A673 (cell line): ENCODE data around the gene BDKRB1. TPM values are rescaled to one million over a fixed set of nuclear protein-coding genes. Genes with fewer than 3 reads are reported as not detected.

ENCODE experiments used
- BruUV-seq: library from RNA; stranded (reverse); fragments of 400-500 nt; replicated peaks from 2 replicates; lab custom pipeline; 2021; lab: Mats Ljungman, UMichigan
- CTCF ChIA-PET: fragments of 300-600 bp; sonication (Branson Sonifier 250); formaldehyde crosslinking; loops from one replicate; lab custom pipeline; 2022; ENCODE audit warnings: antibody characterized with exemption; lab: Charles Lee
- POLR2A ChIA-PET: fragments of 300-600 bp; sonication (Branson Sonifier 250); formaldehyde crosslinking; loops from one replicate; lab custom pipeline; 2022; ENCODE audit warnings: antibody characterized with exemption; ENCODE audit not compliant: low non-redundant PET; lab: Charles Lee
- DNase-seq: peaks from one replicate; pipeline ENCODE4 v3.0.0-alpha.2; 2015; ENCODE audit warnings: low spot score
- H3K27ac ChIP-seq: fragments of 200-600 bp; sonication (generic); 2 replicates; pipeline ENCODE4 v1.5.1; 2016; ENCODE audit warnings: mixed run types, low read depth, mild to moderate bottlenecking, mixed read lengths, antibody characterized with exemption, low read length; ENCODE audit not compliant: poor library complexity, severe bottlenecking
- H3K27me3 ChIP-seq: fragments of 200-600 bp; sonication (generic); replicated peaks from 2 replicates; pipeline ENCODE4 v1.6.1; 2017; ENCODE audit warnings: mixed run types, low read depth, mild to moderate bottlenecking, mixed read lengths, antibody characterized with exemption, low read length; ENCODE audit not compliant: insufficient read depth, poor library complexity
- H3K36me3 ChIP-seq: fragments of 200-600 bp; sonication (generic); 2 replicates; pipeline ENCODE4 v1.6.1; 2016; ENCODE audit warnings: mixed run types, mild to moderate bottlenecking, mixed read lengths, antibody characterized with exemption, low read length; ENCODE audit not compliant: insufficient read depth, poor library complexity, severe bottlenecking
- H3K4me1 ChIP-seq: fragments of 200-600 bp; sonication (generic); 2 replicates; pipeline ENCODE4 v1.6.1; 2017; ENCODE audit warnings: mixed run types, mild to moderate bottlenecking, mixed read lengths, antibody characterized with exemption, low read length; ENCODE audit not compliant: insufficient read depth, poor library complexity, severe bottlenecking
- H3K4me3 ChIP-seq: fragments of 200-600 bp; sonication (generic); 2 replicates; pipeline ENCODE4 v1.5.1; 2016; ENCODE audit warnings: low read depth, mixed run types, mild to moderate bottlenecking, mixed read lengths, low read length; ENCODE audit not compliant: poor library complexity, severe bottlenecking
- H3K9me3 ChIP-seq: fragments of 200-600 bp; sonication (generic); 2 replicates; pipeline ENCODE4 v1.6.1; 2016; ENCODE audit warnings: mixed run types, low read depth, mild to moderate bottlenecking, mixed read lengths, antibody characterized with exemption, low read length; ENCODE audit not compliant: poor library complexity, severe bottlenecking
- EZH2 ChIP-seq: fragments of 200-600 bp; sonication (generic); IDR thresholded peaks from 2 replicates; pipeline ENCODE4 v1.6.1; 2017; ENCODE audit warnings: borderline replicate concordance, low read depth, mild to moderate bottlenecking, mixed read lengths, antibody characterized with exemption, low read length; ENCODE audit not compliant: poor library complexity, severe bottlenecking
- intact Hi-C: fragments of 100-400 bp; cut with micrococcal nuclease; formaldehyde crosslinking; loops from one replicate; pipeline ENCODE4 v1.10.0; 2022; ENCODE audit not compliant: unreplicated experiment
- total RNA-seq: library from RNA; stranded (reverse); gene quantifications from 2 replicates; pipeline ENCODE4 v1.2.3, GENCODE V29; 2021
- TF ChIP-seq, protein P1 (sequence below): fragments of 300-800, 200-600 bp; sonication (generic); conservative IDR thresholded peaks from 2 replicates; pipeline ENCODE4 v1.5.1; 2017; ENCODE audit warnings: low read depth, mild to moderate bottlenecking, antibody characterized with exemption, low read length, moderate library complexity, mixed read lengths

The BDKRB1 gene
- total RNA-seq, 1 experiment from 2014 or later = not detected

DNA sequence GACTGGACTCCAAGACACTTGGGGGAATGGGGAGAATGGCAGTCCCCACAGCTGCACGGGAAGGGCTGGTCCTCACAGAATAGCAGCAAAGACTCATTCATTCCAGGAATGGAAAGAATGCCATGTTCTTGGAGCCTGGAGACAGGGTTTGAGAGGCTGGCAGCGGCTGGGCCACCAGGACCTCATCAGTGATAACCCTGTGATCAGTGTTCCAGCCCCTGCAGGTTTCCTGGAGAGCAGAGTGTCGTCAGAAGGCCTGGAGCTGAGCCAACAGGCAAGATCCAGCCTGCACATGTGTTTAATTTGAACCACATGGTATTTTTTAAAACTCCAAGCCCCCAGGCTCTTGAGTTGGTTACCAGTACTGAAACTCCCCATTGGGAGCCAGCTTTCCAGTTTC lies 11.3 kb downstream of the BDKRB1 start:
- Histone ChIP-seq H3K4me1 (peaks cover 28% of the 10 kb centered on the region), H3K4me3 (no peak overlapping the region), H3K27me3 (no peaks in the 10 kb centered on the region), H3K9me3 (no peaks in the 10 kb centered on the region), H3K36me3 (no peaks in the 10 kb centered on the region), H3K27ac (peak overlapping the region; percentile 18)
- DNase-seq = peak; percentile 79
- no TSS peak for BruUV-seq
- ChIA-PET POLR2A (interaction anchor here (0.6 kb wide), 1 partner anchor 63 kb away, joined by 8 read pairs; the partner anchor contains the start of gene BDKRB2), CTCF (no interaction called here)
- TF ChIP-seq EZH2 = no peak
- TF ChIP-seq, protein P1, sequence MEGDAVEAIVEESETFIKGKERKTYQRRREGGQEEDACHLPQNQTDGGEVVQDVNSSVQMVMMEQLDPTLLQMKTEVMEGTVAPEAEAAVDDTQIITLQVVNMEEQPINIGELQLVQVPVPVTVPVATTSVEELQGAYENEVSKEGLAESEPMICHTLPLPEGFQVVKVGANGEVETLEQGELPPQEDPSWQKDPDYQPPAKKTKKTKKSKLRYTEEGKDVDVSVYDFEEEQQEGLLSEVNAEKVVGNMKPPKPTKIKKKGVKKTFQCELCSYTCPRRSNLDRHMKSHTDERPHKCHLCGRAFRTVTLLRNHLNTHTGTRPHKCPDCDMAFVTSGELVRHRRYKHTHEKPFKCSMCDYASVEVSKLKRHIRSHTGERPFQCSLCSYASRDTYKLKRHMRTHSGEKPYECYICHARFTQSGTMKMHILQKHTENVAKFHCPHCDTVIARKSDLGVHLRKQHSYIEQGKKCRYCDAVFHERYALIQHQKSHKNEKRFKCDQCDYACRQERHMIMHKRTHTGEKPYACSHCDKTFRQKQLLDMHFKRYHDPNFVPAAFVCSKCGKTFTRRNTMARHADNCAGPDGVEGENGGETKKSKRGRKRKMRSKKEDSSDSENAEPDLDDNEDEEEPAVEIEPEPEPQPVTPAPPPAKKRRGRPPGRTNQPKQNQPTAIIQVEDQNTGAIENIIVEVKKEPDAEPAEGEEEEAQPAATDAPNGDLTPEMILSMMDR = no peak
- intact Hi-C loops = no loop called here

DNA sequence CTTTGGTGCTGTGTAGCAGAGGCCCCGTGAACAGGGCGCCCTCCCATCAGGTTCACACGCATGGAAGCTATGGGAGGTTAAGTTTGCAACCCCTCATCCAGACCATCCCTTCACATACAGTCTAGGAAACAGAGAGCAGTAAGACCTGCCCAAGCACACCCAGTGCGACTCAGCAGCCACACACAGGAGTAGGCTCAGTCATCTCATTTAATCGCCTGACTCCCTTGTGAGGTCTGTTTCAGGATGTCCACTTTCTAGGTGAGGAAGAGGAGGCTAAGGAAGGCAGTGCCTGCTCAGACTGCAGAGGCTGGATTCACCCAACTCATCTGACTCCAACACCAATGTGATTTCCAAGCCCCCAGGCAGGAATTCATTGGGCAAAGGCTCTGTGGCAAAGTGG lies 11.9 kb downstream of the BDKRB1 start:
- peaks cover 28% of the 10 kb centered on the region for H3K4me1 ChIP-seq
- no peak overlapping the region for H3K27ac ChIP-seq
- POLR2A ChIA-PET = no interaction called here
- no peaks in the 10 kb centered on the region for H3K27me3 ChIP-seq
- intact Hi-C loops = no loop called here
- TF ChIP-seq, protein P1 = no peak
- TF ChIP-seq EZH2 = no peak
- DNase-seq = no peak
- CTCF ChIA-PET = no interaction called here
- no peak overlapping the region for H3K4me3 ChIP-seq
- H3K36me3 ChIP-seq = no peaks in the 10 kb centered on the region
- no peaks in the 10 kb centered on the region for H3K9me3 ChIP-seq
- no TSS peak for BruUV-seq

DNA sequence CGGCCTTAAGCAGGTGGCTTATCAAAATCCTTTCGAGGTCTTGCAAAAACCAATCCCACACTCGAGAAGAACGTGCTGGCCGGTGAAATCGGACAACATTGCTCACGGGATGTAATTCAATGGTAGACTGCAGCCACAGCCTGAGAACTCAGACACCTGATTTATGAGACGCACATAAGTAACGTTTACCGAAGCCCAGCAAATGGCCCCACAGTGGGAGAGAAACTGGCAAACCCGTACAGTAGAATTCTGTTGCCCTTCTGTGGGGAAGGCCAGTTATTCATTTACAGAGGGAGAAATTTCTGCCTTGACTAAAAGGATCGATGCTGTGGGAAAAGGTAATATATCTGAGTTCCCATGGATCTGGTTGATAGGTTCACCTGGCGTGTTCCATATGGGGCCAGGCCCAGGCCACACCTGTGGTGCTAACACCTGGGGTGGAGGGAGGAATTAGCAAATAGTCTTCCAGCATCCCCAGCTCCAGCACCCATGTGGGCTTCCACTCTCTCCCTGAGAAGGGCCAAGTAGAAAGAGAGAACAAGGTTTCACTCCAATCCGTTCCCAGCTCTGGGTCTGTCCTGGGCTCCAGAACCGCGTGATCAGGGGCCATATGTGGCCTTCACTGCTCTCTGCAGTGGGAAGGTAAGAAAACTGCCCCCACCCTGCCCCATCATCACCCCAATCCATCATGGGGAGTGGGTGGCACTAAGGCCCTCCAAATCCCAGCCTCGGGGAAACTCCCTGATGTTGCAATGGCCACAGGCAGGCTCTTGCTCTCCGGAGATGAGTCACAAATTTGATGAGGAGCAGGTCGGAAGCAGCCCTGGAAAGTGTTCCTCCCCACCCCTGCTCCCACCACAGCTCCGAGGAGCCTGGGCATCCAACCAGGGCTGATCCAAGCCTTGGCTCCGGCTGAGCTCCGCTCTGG lies 12.7 kb downstream of the BDKRB1 start:
- BruUV-seq = no TSS peak
- H3K27me3 ChIP-seq = no peaks in the 10 kb centered on the region
- H3K36me3 ChIP-seq = no peaks in the 10 kb centered on the region
- H3K4me1 ChIP-seq = peaks cover 28% of the 10 kb centered on the region
- H3K9me3 ChIP-seq = no peaks in the 10 kb centered on the region
- ChIA-PET POLR2A (interaction anchor here (0.6 kb wide), 1 partner anchor 64 kb away, joined by 3 read pairs; the partner anchor contains the start of gene BDKRB2), CTCF (no interaction called here)
- H3K27ac ChIP-seq = no peak overlapping the region
- no peak for TF ChIP-seq EZH2
- TF ChIP-seq, protein P1 = no peak
- intact Hi-C loops = no loop called here
- no peak overlapping the region for H3K4me3 ChIP-seq
- DNase-seq = peak; percentile 55
